GM20000 (cell line): ENCODE results near the gene CENPQ.
"Not testable (repeated sequence)": the region's sequence is repeated elsewhere in the genome, so short reads cannot be mapped to it uniquely, and the experiment has no call there.

ENCODE experiments used
- DNase-seq: peaks from one replicate; pipeline ENCODE4 v3.0.0; 2012; ENCODE audit warnings: low spot score
- TF ChIP-seq, protein P1 (sequence below): IDR thresholded peaks from 2 replicates; pipeline ENCODE4 v1.5.1; 2012; ENCODE audit warnings: mild to moderate bottlenecking, control low read depth; ENCODE audit errors: extremely low read depth, missing control alignments

Gene CENPQ

DNA sequence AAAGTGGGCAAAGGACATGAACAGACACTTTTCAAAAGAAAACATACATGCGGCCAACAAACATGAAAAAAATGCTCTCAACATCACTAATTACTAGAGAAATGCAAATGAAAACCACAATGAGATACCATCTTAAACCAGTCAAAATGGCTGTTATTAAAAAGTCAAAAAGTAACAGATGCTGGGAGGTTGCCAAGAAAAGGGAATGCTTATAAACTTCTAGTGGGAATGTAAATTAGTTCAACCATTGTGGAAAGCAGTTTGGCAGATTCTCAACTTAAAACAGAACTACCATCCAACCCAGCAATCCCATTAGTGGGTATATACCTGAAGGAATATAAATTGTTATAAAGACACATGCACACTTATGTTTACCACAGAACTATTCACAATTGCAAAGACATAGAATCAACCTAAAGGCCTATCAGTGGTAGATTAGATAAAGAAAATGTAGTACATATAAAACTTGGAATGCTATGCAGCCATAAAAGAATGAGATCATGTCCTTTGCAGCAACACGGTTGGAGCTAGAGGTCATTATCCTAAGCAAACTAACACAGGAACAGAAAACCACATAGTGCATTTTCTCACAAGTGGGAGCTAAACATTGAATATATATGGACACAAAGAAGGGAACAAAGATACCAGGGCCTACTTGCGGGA lies 16.3 kb downstream of the CENPQ start:
- no peak for DNase-seq
- TF ChIP-seq, protein P1, sequence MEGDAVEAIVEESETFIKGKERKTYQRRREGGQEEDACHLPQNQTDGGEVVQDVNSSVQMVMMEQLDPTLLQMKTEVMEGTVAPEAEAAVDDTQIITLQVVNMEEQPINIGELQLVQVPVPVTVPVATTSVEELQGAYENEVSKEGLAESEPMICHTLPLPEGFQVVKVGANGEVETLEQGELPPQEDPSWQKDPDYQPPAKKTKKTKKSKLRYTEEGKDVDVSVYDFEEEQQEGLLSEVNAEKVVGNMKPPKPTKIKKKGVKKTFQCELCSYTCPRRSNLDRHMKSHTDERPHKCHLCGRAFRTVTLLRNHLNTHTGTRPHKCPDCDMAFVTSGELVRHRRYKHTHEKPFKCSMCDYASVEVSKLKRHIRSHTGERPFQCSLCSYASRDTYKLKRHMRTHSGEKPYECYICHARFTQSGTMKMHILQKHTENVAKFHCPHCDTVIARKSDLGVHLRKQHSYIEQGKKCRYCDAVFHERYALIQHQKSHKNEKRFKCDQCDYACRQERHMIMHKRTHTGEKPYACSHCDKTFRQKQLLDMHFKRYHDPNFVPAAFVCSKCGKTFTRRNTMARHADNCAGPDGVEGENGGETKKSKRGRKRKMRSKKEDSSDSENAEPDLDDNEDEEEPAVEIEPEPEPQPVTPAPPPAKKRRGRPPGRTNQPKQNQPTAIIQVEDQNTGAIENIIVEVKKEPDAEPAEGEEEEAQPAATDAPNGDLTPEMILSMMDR: no peak

DNA sequence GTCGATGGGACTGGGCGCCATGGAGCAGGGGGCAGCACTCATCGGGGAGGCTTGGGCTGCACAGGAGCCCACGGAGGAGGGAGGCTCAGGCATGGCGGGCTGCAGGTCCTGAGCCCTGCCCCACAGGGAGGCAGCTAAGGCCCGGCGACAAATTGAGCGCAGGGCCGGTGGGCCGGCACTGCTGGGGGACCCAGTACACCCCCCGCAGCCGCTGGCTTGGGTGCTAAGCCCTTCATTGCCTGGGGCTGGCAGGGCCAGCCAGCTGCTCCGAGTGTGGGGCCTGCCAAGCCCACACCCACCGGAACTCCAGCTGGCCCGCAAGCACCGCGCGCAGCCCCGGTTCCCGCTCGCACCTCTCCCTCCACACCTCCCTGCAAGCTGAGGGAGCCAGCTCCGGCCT lies 18.7 kb downstream of the CENPQ start:
- DNase-seq: not testable (repeated sequence)

DNA sequence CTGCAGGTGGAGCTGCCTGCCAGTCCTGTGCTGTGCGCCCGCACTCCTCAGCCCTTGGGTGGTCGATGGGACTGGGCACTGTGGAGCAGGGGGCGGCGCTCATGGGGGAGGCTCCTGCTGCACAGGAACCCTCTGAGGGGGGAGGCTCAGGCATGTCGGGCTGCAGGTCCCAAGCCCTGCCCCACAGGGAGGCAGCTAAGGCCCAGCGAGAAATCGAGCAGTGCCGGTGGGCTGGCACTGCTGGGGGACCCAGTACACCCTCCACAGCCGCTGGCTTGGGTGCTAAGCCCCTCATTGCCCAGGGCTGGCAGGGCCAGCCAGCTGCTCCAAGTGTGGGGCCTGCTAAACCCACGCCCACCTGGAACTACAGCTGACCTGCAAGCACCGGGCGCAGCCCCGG lies 20.2 kb downstream of the CENPQ start:
- not testable (repeated sequence) for DNase-seq

DNA sequence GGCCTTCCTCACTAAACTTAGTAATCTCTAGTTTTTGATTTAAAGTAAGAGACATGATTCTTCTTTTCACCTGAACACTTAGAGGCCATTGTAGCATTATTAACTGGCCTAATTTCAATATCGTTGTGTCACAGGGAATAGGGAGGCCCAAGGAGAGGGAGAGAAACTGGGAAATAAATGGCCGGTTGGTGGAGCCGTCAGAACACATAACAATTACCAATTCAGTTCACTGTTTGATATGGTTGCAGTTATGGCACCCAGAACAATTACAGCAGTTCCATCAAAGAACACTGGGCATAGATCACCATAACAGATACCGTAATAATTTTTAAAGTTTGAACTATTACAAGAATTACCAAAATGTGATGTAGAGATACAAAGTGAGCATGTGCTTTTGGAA lies 27.5 kb downstream of the CENPQ start:
- no peak for DNase-seq
- TF ChIP-seq, protein P1: no peak

DNA sequence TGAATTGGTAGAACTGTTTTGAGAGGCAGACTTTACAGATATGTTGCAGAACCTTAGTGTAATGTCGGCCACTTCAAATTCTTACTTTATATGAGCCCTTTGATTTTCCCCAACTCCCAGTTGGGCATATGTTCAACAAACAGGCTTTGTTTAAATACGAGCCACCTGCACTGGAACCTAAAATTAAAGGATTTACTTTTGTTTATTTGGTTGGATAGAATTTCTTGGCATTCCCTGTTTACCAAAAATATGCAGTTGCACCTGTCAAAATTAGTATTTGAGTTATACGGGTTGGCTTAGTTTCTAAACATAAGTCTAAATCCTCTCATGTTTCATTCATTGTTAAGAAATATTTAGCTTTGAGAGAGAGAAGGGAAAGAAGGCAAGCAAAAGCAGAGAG lies 34.1 kb downstream of the CENPQ start:
- DNase-seq: no peak
- TF ChIP-seq, protein P1: no peak

DNA sequence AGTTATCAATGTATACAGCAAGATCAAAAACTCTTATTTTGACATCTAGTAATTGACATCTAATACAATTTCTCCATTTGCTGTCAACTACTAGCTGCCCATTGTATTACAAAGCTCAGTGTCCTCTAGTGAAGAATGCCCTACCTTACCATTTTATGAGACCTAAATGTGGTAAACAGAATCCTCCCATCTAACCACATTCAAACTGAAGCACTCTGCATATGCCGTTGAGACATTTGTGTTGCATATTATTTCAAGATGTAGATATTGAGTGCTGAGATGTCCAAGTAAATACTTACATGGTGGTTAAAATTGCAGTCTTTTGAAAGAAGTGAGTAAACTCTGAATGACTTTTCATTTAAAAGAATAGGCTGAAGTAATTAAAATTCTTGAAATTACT lies 36.0 kb downstream of the CENPQ start:
- TF ChIP-seq, protein P1: no peak
- no peak for DNase-seq

DNA sequence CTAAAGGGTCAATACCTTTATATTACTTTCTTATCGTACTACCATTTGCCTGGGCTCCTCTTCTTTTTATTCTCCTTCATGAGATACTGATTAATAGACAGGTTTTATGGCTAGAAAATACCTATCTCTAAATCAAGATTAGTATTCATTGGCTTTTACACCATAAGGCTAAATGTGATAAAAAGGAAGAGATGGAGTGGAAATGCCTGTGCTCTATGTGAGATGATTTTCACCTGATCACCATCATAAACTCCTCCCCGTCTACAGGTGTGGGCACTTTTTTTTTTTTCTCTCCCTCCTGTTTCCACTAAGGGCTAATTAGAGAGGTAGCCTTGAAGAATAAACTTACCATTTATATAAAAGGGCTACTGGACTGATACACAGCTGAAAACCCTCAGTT lies 36.5 kb downstream of the CENPQ start, which contains the start of gene GLYATL3:
GLYATL3 (plus strand) TSS at position 301 of the 400 bp plus-strand sequence. CDS start 12,068 bp downstream, outside the sequence.
- DNase-seq: no peak
- TF ChIP-seq, protein P1: no peak

DNA sequence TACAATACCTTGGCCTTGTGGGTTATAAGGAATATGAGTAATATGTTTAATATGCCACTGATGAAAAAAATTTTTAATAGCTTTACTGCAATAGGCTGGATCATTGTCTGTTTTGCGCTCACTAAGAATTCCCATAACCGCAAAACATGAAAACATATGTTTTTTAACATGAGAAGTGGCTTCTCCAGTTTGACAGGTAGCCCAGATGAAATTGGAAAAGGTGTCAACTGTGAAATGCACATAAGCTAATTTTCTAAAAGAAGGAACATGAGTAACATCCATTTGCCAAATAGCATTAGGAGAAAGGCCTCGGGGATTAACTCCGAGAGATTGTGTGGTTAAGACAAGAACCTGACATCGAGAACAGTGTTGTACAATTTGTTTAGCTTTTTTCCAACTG lies 41.5 kb downstream of the CENPQ start:
- no peak for DNase-seq
- TF ChIP-seq, protein P1: no peak
